Large intestine (tissue), 3 donors: ENCODE data around the gene PARP4. TPM values are rescaled to one million over a fixed set of nuclear protein-coding genes. Genes with fewer than 3 reads are reported as not detected.
A peak's percentile ranks its signal among the peaks of the same experiment; 100 is the strongest.
"Not testable (repeated sequence)": the region's sequence is repeated elsewhere in the genome, so short reads cannot be mapped to it uniquely, and the experiment has no call there.

Source experiments
- DNase-seq, 2 donors: peaks; one replicate each; pipeline versions ENCODE4 v3.0.0 to v3.0.0-alpha.2; 2013
- H3K27ac ChIP-seq: one replicate; pipeline ENCODE4 v1.5.1; 2013; ENCODE audit warnings: low read length
- H3K27me3 ChIP-seq: 2 replicates; pipeline ENCODE4 v1.6.1; 2013; ENCODE audit warnings: low read length; ENCODE audit not compliant: control insufficient read depth, insufficient read depth
- H3K36me3 ChIP-seq: 2 replicates; pipeline ENCODE4 v1.6.1; 2013; ENCODE audit warnings: low read length; ENCODE audit not compliant: control insufficient read depth, insufficient read depth
- H3K4me1 ChIP-seq: one replicate; pipeline ENCODE4 v1.6.1; 2013; ENCODE audit warnings: low read length; ENCODE audit not compliant: control insufficient read depth, insufficient read depth
- H3K4me3 ChIP-seq: one replicate; pipeline ENCODE4 v1.5.1; 2013; ENCODE audit warnings: low read length
- H3K9me3 ChIP-seq: one replicate; pipeline ENCODE4 v1.6.1; 2013; ENCODE audit warnings: mild to moderate bottlenecking, low read depth, low read length, moderate library complexity; ENCODE audit not compliant: control insufficient read depth
- WGBS: methylation state at CpG from one replicate; pipeline ENCODE4 v1.1.5; 2013; ENCODE audit warnings: low lambda C conversion rate; ENCODE audit not compliant: insufficient coverage; 5-methylcytosine and 5-hydroxymethylcytosine counted together
- polyA plus RNA-seq: library from polyadenylated mRNA; unstranded; fragments of 120-200 nt; gene quantifications from one replicate; pipeline ENCODE4 v1.2.1, GENCODE V29; 2013

The PARP4 gene
- polyA plus RNA-seq, 1 donor = 63.3 TPM

- DNase-seq = no peak
- Histone ChIP-seq H3K9me3 (no peaks in the 10 kb centered on the region), H3K27ac (no peak overlapping the region), H3K36me3 (peaks cover 62% of the 10 kb centered on the region), H3K4me1 (no peaks in the 10 kb centered on the region), H3K27me3 (no peaks in the 10 kb centered on the region), H3K4me3 (no peak overlapping the region)
- WGBS = no CpG with 5 or more reads among the region's 6 CpGs
These were observed 22.9 kb downstream of the PARP4 start for GRCh38 chr13:24489721-24490120.

GRCh38 chr13:24488092-24488491 is 24.5 kb downstream of the PARP4 start:
- not testable (repeated sequence) for DNase-seq, H3K9me3 ChIP-seq, H3K4me1 ChIP-seq, H3K27ac ChIP-seq, H3K27me3 ChIP-seq, H3K4me3 ChIP-seq
- WGBS = no CpG with 5 or more reads among the region's 8 CpGs
- H3K36me3 ChIP-seq = peaks cover 61% of the 10 kb centered on the region

GRCh38 chr13:24486017-24486657 is 26.4 kb downstream of the PARP4 start:
- 100% methylated on average over 3 of the region's 3 CpGs for WGBS
- not testable (repeated sequence) for H3K27ac ChIP-seq, H3K9me3 ChIP-seq, H3K4me3 ChIP-seq, H3K27me3 ChIP-seq, DNase-seq, H3K4me1 ChIP-seq
- H3K36me3 ChIP-seq = peaks cover 56% of the 10 kb centered on the region

- Histone ChIP-seq H3K27me3 (no peaks in the 10 kb centered on the region), H3K27ac (no peak overlapping the region), H3K4me3 (no peak overlapping the region), H3K36me3 (peaks cover 65% of the 10 kb centered on the region), H3K9me3 (no peaks in the 10 kb centered on the region), H3K4me1 (no peaks in the 10 kb centered on the region)
- DNase-seq = peak in 1 of 2 donors; percentile 65
- WGBS = no CpG with 5 or more reads among the region's 5 CpGs
These were observed 38.9 kb downstream of the PARP4 start for GRCh38 chr13:24473686-24474085.

GRCh38 chr13:24472129-24472528 is 40.4 kb downstream of the PARP4 start:
- H3K27me3 ChIP-seq, DNase-seq, H3K9me3 ChIP-seq, H3K4me1 ChIP-seq, H3K4me3 ChIP-seq, H3K27ac ChIP-seq: not testable (repeated sequence)
- WGBS = no CpG with 5 or more reads among the region's 5 CpGs
- peaks cover 68% of the 10 kb centered on the region for H3K36me3 ChIP-seq

- no peak for DNase-seq
- Histone ChIP-seq H3K9me3 (no peaks in the 10 kb centered on the region), H3K4me3 (no peak overlapping the region), H3K27me3 (no peaks in the 10 kb centered on the region), H3K27ac (no peak overlapping the region), H3K4me1 (no peaks in the 10 kb centered on the region), H3K36me3 (peaks cover 42% of the 10 kb centered on the region)
- WGBS = 100% methylated on average over 2 of the region's 2 CpGs
These were observed 49.5 kb downstream of the PARP4 start for GRCh38 chr13:24463078-24463477.

GRCh38 chr13:24460256-24460655 is 52.3 kb downstream of the PARP4 start:
- H3K4me3 ChIP-seq = no peak overlapping the region
- H3K27me3 ChIP-seq = no peaks in the 10 kb centered on the region
- no peaks in the 10 kb centered on the region for H3K4me1 ChIP-seq
- no CpG with 5 or more reads among the region's 6 CpGs for WGBS
- no peak for DNase-seq
- no peak overlapping the region for H3K27ac ChIP-seq
- no peaks in the 10 kb centered on the region for H3K9me3 ChIP-seq
- H3K36me3 ChIP-seq = peaks cover 52% of the 10 kb centered on the region

GRCh38 chr13:24459726-24460125 is 52.9 kb downstream of the PARP4 start:
- DNase-seq = no peak
- H3K4me3 ChIP-seq = no peak overlapping the region
- H3K27me3 ChIP-seq = no peaks in the 10 kb centered on the region
- H3K4me1 ChIP-seq = no peaks in the 10 kb centered on the region
- H3K36me3 ChIP-seq = peaks cover 57% of the 10 kb centered on the region
- H3K27ac ChIP-seq = no peak overlapping the region
- WGBS = no CpG with 5 or more reads among the region's 3 CpGs
- no peaks in the 10 kb centered on the region for H3K9me3 ChIP-seq

- WGBS = 83% methylated on average over 1 of the region's 2 CpGs
- Histone ChIP-seq H3K4me1 (no peaks in the 10 kb centered on the region), H3K27me3 (no peaks in the 10 kb centered on the region), H3K9me3 (no peaks in the 10 kb centered on the region), H3K27ac (no peak overlapping the region), H3K4me3 (no peak overlapping the region), H3K36me3 (peaks cover 62% of the 10 kb centered on the region)
- peak in 1 of 2 donors; percentile 16 for DNase-seq
These were observed 53.3 kb downstream of the PARP4 start for GRCh38 chr13:24459234-24459633.

- 95% methylated on average over 3 of the region's 4 CpGs for WGBS
These were observed 53.8 kb downstream of the PARP4 start for GRCh38 chr13:24458736-24459135.

GRCh38 chr13:24456396-24456795 is 56.2 kb downstream of the PARP4 start:
- Histone ChIP-seq H3K36me3 (peaks cover 79% of the 10 kb centered on the region), H3K27me3 (no peaks in the 10 kb centered on the region), H3K4me3 (no peak overlapping the region), H3K27ac (no peak overlapping the region), H3K9me3 (no peaks in the 10 kb centered on the region), H3K4me1 (no peaks in the 10 kb centered on the region)
- WGBS = no CpG with 5 or more reads among the region's 8 CpGs
- DNase-seq = no peak

More at GRCh38 chr13:24458736-24459135, 53.8 kb downstream of the PARP4 start:
- H3K27ac ChIP-seq = no peak overlapping the region
- peaks cover 67% of the 10 kb centered on the region for H3K36me3 ChIP-seq
- H3K9me3 ChIP-seq = no peaks in the 10 kb centered on the region
- no peaks in the 10 kb centered on the region for H3K27me3 ChIP-seq
- no peak overlapping the region for H3K4me3 ChIP-seq
- no peaks in the 10 kb centered on the region for H3K4me1 ChIP-seq
- DNase-seq = no peak
